H9 (cell line): ENCODE data around the gene HNF1B. TPM values are rescaled to one million over a fixed set of nuclear protein-coding genes. Genes with fewer than 3 reads are reported as not detected.

Experiments
- DNase-seq: peaks from one replicate; pipeline ENCODE4 v3.0.0-alpha.2; 2017
- H2AFZ ChIP-seq: one replicate; pipeline ENCODE4 v1.6.1; 2013; ENCODE audit warnings: mild to moderate bottlenecking, low read length, control low read depth, moderate library complexity
- H2AK5ac ChIP-seq: 2 replicates; pipeline ENCODE4 v1.6.1; 2013; ENCODE audit warnings: low read length, control low read depth, mixed read lengths; ENCODE audit not compliant: insufficient read length
- H2BK120ac ChIP-seq: one replicate; pipeline ENCODE4 v1.6.1; 2013; ENCODE audit warnings: low read depth, mild to moderate bottlenecking, low read length, control low read depth, inconsistent platforms; ENCODE audit not compliant: poor library complexity, severe bottlenecking
- H2BK12ac ChIP-seq: 2 replicates; pipeline ENCODE4 v1.6.1; 2013; ENCODE audit warnings: low read length, control low read depth, mixed read lengths, low read depth; ENCODE audit not compliant: insufficient read length
- H2BK15ac ChIP-seq: 2 replicates; pipeline ENCODE4 v1.6.1; 2013; ENCODE audit warnings: low read depth, low read length, control low read depth
- H2BK20ac ChIP-seq: one replicate; pipeline ENCODE4 v1.6.1; 2013; ENCODE audit warnings: low read depth, mild to moderate bottlenecking, low read length, control low read depth, inconsistent platforms; ENCODE audit not compliant: poor library complexity, severe bottlenecking
- H2BK5ac ChIP-seq: 2 replicates; pipeline ENCODE4 v1.6.1; 2013; ENCODE audit warnings: low read length, control low read depth, mixed read lengths; ENCODE audit not compliant: insufficient read length
- H3K14ac ChIP-seq: 2 replicates; pipeline ENCODE4 v1.6.1; 2013; ENCODE audit warnings: low read length, control low read depth; ENCODE audit not compliant: insufficient read depth
- H3K18ac ChIP-seq: 2 replicates; pipeline ENCODE4 v1.6.1; 2013; ENCODE audit warnings: low read depth, mild to moderate bottlenecking, mixed read lengths, low read length, control low read depth; ENCODE audit not compliant: insufficient read length
- H3K23ac ChIP-seq: 2 replicates; pipeline ENCODE4 v1.6.1; 2013; ENCODE audit warnings: low read length, control low read depth, mixed read lengths, low read depth; ENCODE audit not compliant: insufficient read length
- H3K23me2 ChIP-seq: 2 replicates; pipeline ENCODE4 v1.6.1; 2013; ENCODE audit warnings: low read depth, mild to moderate bottlenecking, mixed read lengths, low read length, control low read depth; ENCODE audit not compliant: insufficient read length, poor library complexity, severe bottlenecking
- H3K27ac ChIP-seq: 2 replicates; pipeline ENCODE4 v1.5.1; 2013; ENCODE audit warnings: low read length, control low read depth, mixed read lengths, low read depth; ENCODE audit not compliant: insufficient read length
- H3K27me3 ChIP-seq: 2 replicates; pipeline ENCODE4 v1.6.1; 2013; ENCODE audit warnings: low read length, control low read depth, inconsistent platforms; ENCODE audit not compliant: insufficient read depth
- H3K4ac ChIP-seq: 2 replicates; pipeline ENCODE4 v1.6.1; 2013; ENCODE audit warnings: low read depth, mild to moderate bottlenecking, control low read depth, inconsistent platforms, low read length, moderate library complexity
- H3K4me1 ChIP-seq: 2 replicates; pipeline ENCODE4 v1.6.1; 2013; ENCODE audit warnings: low read length, control low read depth, inconsistent platforms; ENCODE audit not compliant: insufficient read depth
- H3K4me2 ChIP-seq: 2 replicates; pipeline ENCODE4 v1.6.1; 2013; ENCODE audit warnings: low read length, control low read depth, mixed read lengths; ENCODE audit not compliant: insufficient read length, insufficient read depth
- H3K56ac ChIP-seq: 2 replicates; pipeline ENCODE4 v1.6.1; 2013; ENCODE audit warnings: low read depth, mild to moderate bottlenecking, mixed read lengths, low read length, control low read depth; ENCODE audit not compliant: insufficient read length
- H3K79me1 ChIP-seq: 2 replicates; pipeline ENCODE4 v1.6.1; 2013; ENCODE audit warnings: low read depth, mild to moderate bottlenecking, moderate library complexity, low read length, control low read depth, inconsistent platforms; ENCODE audit not compliant: insufficient read depth, poor library complexity, severe bottlenecking
- H3K79me2 ChIP-seq: 2 replicates; pipeline ENCODE4 v1.6.1; 2013; ENCODE audit warnings: low read length, control low read depth, inconsistent platforms; ENCODE audit not compliant: insufficient read depth
- H3K9ac ChIP-seq: 2 replicates; pipeline ENCODE4 v1.6.1; 2013; ENCODE audit warnings: low read length, control low read depth, mixed read lengths; ENCODE audit not compliant: insufficient read length; ENCODE audit errors: extremely low read depth
- H3K9me3 ChIP-seq: one replicate; pipeline ENCODE4 v1.6.1; 2013; ENCODE audit warnings: low read depth, low read length, inconsistent platforms; ENCODE audit not compliant: control insufficient read depth
- H3T11ph ChIP-seq: one replicate; pipeline ENCODE4 v1.6.1; 2013; ENCODE audit warnings: mild to moderate bottlenecking, low read length, control low read depth, inconsistent platforms
- H4K20me1 ChIP-seq: one replicate; pipeline ENCODE4 v1.6.1; 2013; ENCODE audit not compliant: control insufficient read depth, insufficient read length, insufficient read depth
- H4K5ac ChIP-seq: 2 replicates; pipeline ENCODE4 v1.6.1; 2013; ENCODE audit warnings: low read depth, mild to moderate bottlenecking, mixed read lengths, low read length, control low read depth; ENCODE audit not compliant: insufficient read length
- H4K8ac ChIP-seq: replicated peaks from 2 replicates; pipeline ENCODE4 v1.6.1; 2013; ENCODE audit warnings: low read length, control low read depth, mixed read lengths, low read depth; ENCODE audit not compliant: insufficient read length
- H4K91ac ChIP-seq: 2 replicates; pipeline ENCODE4 v1.6.1; 2013; ENCODE audit warnings: low read depth, mild to moderate bottlenecking, moderate library complexity, mixed read lengths, low read length, control low read depth; ENCODE audit not compliant: insufficient read length
- H3K27ac Mint-ChIP-seq, 3 experiments: 2 replicates in 2 of 3; 3 replicates in 1 of 3; pipeline ENCODE4 v1.8.0; 2020 to 2021; ENCODE audit warnings: mixed read lengths in 3 of 3, mild to moderate bottlenecking in 1 of 3, moderate library complexity in 1 of 3
- H3K27me3 Mint-ChIP-seq: 2 replicates; pipeline ENCODE4 v1.8.0; 2021; ENCODE audit warnings: low read depth, mild to moderate bottlenecking, moderate library complexity, mixed read lengths
- H3K36me3 Mint-ChIP-seq, 3 experiments: 2 replicates in 2 of 3; 3 replicates in 1 of 3; pipeline ENCODE4 v1.8.0; 2020 to 2021; ENCODE audit warnings: low read depth in 3 of 3, mixed read lengths in 3 of 3; ENCODE audit not compliant: insufficient read depth in 1 of 3
- H3K4me1 Mint-ChIP-seq, 2 experiments: 2 replicates each; pipeline ENCODE4 v1.8.0; 2020; ENCODE audit warnings: mixed read lengths in 2 of 2
- H3K4me3 Mint-ChIP-seq, 2 experiments: 2 replicates in 1 of 2; 3 replicates in 1 of 2; pipeline ENCODE4 v1.8.0; 2020 to 2021; ENCODE audit warnings: mild to moderate bottlenecking in 2 of 2, mixed read lengths in 2 of 2, moderate library complexity in 1 of 2
- H3K9me3 Mint-ChIP-seq, 2 experiments: 2 replicates in 1 of 2; 3 replicates in 1 of 2; pipeline ENCODE4 v1.8.0; 2020; ENCODE audit warnings: mild to moderate bottlenecking in 2 of 2, mixed read lengths in 2 of 2, moderate library complexity in 1 of 2
- CTCF ChIP-seq: fragments of 200-600 bp; sonication (generic); conservative IDR thresholded peaks from 3 replicates; pipeline ENCODE4 v1.8.0; 2021; ENCODE audit warnings: antibody characterized with exemption, mild to moderate bottlenecking
- WGBS: extraction: QIAGEN DNeasy Blood & Tissue Kit; methylation state at CpG from one replicate; pipeline ENCODE4 v1.1.7; 2013; ENCODE audit warnings: missing lambda C conversion rate, low lambda C conversion rate, mixed read lengths; ENCODE audit not compliant: insufficient read length; ENCODE audit errors: extremely low coverage; 5-methylcytosine and 5-hydroxymethylcytosine counted together
- total RNA-seq: library from RNA; stranded (reverse); gene quantifications from 2 replicates; pipeline ENCODE4 v1.2.1, GENCODE V29; 2021

Gene HNF1B
- total RNA-seq, 1 experiment from 2014 or later: not detected

DNA sequence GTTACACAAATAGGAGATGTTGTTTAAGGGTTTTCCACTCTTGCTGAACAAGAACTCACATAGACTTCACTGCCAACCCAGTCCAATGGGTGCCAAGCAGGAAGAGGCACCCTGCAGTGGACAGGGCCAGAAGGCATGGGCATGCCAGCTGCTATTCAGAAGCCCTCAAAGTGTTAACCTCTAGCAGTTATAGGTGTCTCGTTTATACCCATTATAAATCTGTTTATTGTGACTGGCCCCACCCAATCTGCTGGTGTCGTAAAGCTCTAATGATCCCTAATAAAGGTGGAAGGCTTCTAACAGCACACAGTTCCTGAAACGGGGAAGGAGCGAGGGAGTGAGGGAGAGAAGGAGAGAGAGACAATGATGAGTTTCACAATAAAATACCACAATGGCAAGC, 23.9 kb downstream of the HNF1B start:
- Mint-ChIP-seq H3K4me1 (peaks cover 0 to 15% of the 10 kb centered on the region in 2 experiments; a peak in 3 of 4 replicates), H3K27ac (no peak overlapping the region), H3K9me3 (no peaks in the 10 kb centered on the region), H3K36me3 (no peaks in the 10 kb centered on the region), H3K4me3 (no peak overlapping the region), H3K27me3 (peaks cover 10% of the 10 kb centered on the region)
- no peak overlapping the region for H2BK20ac ChIP-seq
- H3K23me2 ChIP-seq: no peaks in the 10 kb centered on the region
- no peak overlapping the region for H3T11ph ChIP-seq
- WGBS: no CpG with 5 or more reads among the region's 4 CpGs
- no peak overlapping the region for H3K18ac ChIP-seq
- H3K4ac ChIP-seq: no peak overlapping the region
- TF ChIP-seq CTCF: no peak
- no peak overlapping the region for H2BK12ac ChIP-seq
- no peak overlapping the region for H2BK5ac ChIP-seq
- H2BK120ac ChIP-seq: no peak overlapping the region
- H3K14ac ChIP-seq: no peak overlapping the region
- H4K8ac ChIP-seq: no peak overlapping the region
- no peaks in the 10 kb centered on the region for H4K20me1 ChIP-seq
- H2AFZ ChIP-seq: no peak overlapping the region
- H3K79me1 ChIP-seq: no peaks in the 10 kb centered on the region
- H3K56ac ChIP-seq: no peak overlapping the region
- H3K27ac ChIP-seq: no peak overlapping the region
- no peaks in the 10 kb centered on the region for H3K9me3 ChIP-seq
- H3K9ac ChIP-seq: no peak overlapping the region
- no peak overlapping the region for H2AK5ac ChIP-seq
- no peaks in the 10 kb centered on the region for H3K79me2 ChIP-seq
- DNase-seq: no peak
- no peak overlapping the region for H3K4me2 ChIP-seq
- no peak overlapping the region for H3K23ac ChIP-seq
- H3K27me3 ChIP-seq: no peaks in the 10 kb centered on the region; the same call in 1 of the 2 replicates
- H4K91ac ChIP-seq: no peak overlapping the region
- no peaks in the 10 kb centered on the region for H3K4me1 ChIP-seq
- H4K5ac ChIP-seq: no peak overlapping the region
- no peak overlapping the region for H2BK15ac ChIP-seq
